GM04504 (cell line): ENCODE data around the gene KLK13.

Experiments used
- DNase-seq: peaks from one replicate; pipeline ENCODE4 v3.0.0-alpha.2; 2012; ENCODE audit warnings: low read depth

KLK13 gene, protein sequence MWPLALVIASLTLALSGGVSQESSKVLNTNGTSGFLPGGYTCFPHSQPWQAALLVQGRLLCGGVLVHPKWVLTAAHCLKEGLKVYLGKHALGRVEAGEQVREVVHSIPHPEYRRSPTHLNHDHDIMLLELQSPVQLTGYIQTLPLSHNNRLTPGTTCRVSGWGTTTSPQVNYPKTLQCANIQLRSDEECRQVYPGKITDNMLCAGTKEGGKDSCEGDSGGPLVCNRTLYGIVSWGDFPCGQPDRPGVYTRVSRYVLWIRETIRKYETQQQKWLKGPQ

DNA sequence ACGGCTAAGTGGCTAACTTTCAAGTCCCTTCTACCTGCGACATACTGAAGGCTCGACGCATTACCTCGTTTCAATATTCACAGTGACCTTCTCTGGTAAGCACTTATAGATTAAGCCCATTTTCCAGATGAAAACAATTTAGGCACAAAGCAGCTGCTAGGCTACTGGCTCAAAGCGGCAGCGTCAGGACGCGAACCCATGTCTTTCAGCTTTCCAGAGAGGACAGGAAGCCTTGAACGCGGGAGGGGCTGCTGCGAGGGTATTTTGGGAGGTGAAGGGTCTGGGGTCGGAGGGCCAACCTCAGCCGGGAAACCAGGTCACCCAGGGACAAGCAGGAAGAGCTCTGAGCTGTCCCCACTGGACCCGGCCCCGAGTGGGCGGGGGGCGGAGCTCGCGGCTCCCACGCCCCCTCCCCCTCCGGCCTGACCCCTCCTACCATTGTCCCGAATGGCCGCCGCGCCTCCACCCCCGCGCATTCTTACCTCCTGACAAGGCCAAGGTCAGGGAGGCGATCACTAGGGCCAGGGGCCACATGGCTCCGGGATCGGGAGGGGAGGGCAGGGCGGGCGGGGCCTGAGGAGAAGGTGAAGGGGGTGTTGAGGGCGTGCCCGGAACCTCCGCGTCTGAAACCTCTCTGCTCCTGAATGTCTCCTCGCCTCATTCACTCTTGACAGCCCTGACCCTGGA, at the start of gene KLK13:
Gene KLK13, minus strand, starts transcription at position 559 of the 687 bp plus-strand sequence. Its CDS starts 25 bp downstream, at position 534.
- DNase-seq = no peak

DNA sequence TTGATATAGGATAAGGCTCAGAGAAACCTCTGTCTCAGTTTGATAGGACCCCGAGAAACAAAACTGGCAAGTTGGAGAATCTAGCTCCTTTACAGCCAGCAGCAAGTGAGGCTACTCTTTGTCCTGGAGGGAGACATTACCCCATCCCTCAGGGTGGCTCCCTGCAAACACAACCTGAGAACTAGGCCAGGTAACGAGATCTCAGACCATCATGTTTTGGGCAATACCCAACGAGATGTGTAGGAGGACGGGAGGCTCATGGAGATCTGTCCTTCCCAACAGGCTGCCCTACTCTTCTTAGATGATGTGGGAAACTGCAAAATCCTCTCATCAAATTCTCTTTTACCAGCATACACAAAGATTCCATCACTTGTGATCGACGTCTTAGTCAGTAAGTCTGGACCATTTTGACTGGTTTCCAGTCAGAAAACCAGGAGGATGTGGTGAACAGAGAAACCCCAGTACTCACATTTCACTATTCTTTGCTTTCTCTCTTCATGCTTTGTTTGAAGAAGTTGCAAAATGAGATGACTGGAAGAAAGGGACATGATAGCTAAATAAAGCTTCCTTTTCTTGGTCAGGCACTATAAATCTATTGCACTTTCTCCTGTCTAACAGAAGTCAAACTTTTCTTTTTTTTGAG, 49.3 kb upstream of the KLK13 start:
- no peak for DNase-seq

DNA sequence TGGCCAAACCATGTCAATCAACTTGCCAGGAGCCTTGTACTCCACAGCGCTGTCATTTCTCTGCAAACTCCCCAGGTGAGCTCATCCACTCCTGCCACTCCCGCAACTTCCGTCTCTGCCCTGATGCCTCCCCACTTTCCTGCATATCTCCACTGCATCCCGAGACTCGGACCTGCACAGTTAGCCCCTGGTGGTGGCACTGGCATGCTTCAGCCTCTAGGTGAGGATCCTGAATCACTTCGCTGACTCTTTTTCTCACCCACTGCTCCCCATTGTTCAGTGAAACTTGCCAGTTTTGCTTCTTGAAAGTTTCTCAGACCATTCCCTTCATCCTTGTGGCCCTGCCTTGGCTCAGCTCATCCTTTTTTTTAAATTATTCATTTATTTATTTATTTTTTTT, 46.7 kb upstream of the KLK13 start:
- DNase-seq = no peak

DNA sequence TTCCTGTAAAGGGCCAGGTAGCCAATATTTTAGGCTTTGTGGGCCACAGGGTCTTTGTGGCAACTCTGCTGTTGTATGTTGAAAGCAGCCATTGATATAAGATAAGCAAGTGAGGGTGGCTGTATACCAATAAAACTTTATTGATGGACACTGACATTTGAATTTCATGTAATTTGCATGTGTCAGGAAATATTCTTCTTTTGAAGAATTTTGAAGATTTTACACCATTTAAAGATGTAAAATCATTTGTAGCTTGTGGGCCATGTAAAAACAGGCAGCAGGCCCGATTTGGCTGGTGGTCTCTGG, 45.7 kb upstream of the KLK13 start:
- DNase-seq = no peak

DNA sequence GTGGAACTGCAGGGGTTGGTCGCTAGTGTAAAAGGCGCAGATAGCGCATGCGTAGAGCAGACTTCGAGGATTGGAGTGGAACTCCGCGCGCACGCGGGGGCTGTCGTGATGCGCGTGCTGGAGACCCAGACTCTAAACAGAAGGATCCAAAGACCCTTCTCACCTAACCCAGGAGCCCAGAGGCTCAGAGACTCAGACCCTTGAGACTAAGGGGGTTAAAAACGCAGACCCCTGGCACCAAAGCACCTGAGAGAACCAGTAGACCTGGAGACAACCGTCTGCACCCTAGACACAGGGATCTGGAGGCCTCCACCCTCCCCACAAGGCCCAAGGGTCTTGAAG, 43.9 kb upstream of the KLK13 start:
- no peak for DNase-seq

DNA sequence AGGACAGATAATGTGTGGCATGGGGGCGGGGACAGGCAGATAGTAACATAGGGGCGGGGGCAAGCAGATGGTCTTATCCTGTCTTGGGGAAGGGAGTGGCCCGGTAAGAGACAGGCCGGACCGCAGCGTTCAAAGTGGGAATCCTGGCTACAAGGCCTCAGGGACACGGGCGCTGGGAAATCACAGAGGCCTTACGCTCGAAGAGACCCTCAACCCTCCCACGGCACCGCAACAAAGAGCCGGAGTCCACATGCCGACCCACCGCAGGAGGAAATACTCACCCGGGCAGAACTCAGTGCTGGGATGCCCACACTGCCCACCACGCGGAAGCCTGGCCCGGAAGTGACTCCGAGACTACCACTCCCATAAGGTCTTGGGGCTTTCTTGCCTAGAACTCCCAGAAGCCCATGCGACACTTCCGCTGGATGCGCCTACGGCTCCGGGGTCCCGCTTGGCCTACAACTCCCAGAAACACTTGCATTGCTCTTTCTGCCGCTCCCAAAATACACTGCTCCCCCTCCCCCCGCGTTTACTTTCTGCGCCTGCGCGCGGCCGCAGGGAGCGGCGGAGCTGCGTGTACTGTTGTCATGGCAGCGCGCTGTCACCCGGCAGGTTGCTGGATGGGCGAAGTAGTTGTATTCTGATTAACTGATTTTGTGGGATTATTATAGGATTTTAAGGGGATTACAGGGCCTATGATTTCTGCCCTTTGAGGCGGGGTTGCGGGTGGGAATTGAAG, 43.3 kb upstream of the KLK13 start, which contains the start of gene CTU1:
Gene CTU1, minus strand, starts transcription at position 344 of the 739 bp plus-strand sequence. CDS start 3,840 bp downstream, outside the sequence.
- peak; percentile 98 for DNase-seq

DNA sequence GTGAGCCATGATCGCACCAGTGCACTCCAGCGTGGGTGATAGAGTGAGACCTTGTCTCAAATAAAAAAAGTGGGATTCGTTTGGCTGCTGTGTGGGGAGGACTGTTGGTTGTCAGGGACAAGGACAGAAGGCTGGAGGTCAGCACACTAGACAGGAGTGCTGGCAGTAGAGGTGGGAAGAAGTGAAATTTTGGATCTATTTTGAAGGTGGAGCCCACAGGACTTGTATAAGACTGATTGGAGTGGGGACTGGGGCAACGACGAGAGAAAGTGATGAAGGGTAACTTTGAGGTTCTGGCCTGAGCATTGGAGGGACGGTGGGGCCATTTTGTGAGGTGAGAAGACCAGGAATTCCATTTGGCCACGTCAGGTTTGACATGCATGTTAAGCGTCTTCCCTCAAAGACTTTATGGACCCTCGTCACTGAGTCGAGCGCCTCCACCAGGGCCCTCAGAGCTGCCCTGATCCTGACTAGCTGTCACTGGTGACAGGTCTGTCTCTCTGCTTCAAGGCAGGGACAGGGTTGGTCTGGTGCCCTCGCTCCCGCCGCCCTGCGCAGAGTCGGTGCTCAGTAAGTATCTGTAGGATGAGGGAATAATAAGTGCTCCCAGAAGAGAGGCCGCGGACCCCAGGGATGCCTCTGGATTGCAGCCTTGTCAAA, 42.6 kb upstream of the KLK13 start:
- no peak for DNase-seq

DNA sequence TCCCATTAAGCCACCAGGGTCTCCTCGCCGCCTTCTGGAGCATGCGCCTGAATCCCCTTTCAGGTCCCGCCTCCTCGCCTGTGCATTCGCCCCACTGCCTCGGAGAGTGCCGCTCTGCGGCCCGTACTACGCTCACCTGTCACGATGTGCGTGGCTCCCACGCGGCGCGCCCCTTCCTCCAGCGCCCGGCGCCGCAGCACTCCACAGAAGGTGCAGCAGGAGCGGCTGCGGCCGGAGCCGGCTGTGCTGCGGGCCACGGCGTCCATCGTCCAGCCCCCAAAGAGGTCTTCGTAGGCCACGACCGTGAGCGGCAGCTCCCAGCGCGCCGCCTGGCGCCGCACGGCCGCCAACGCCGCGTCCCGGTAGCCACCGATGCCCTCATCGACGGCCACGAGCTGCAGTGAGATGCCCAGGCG, 39.0 kb upstream of the KLK13 start:
- DNase-seq = no peak

DNA sequence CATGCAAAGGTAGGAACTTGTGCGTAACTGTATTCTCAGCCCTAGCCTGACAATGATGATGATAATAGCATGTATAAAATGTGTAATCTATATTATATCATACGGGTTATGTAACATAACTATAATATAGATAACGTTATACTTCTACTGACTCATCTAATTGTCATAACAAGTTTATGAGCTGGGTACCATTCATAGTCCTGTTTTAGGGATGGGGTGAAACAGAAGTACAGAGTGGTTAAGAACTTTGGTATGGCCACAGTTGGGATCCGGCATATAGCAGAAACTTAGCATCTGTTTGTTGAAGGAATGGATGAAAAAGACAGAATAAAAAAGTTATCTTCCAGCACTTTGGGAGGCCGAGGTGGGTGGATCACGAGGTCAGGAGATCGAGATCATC, 38.1 kb upstream of the KLK13 start:
- DNase-seq = no peak

DNA sequence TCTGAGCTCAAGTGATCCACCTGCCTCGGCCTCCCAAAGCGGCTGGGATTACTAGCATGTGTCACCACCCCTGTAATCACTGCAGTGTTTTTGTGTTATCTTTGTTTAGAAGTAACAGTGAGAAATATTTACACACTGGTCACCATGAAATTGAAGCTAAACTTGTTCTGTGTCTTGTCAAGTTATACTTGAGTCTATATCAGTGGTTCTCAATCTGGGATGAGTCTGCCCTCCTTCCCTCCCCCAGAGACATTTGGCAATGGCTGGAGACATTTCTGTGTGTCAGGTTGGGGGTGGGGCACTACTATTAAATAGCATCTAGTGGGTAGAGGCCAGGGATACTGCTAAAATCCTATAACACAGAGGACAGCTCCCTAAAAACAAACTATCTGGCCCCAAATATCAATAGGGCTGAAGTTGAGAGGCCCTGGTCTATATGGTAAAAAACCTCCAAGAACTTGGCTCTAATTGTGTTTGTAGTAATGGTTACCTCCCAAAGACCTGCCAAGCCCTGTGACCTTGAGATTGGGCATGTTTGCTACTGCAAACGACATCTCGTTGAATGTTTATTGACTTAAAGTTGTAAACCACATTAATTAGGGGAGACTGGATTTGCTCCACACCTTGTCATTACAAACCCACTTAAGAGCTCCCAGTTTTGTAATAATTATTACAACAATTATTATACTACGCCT, 36.4 kb upstream of the KLK13 start:
- DNase-seq = no peak

DNA sequence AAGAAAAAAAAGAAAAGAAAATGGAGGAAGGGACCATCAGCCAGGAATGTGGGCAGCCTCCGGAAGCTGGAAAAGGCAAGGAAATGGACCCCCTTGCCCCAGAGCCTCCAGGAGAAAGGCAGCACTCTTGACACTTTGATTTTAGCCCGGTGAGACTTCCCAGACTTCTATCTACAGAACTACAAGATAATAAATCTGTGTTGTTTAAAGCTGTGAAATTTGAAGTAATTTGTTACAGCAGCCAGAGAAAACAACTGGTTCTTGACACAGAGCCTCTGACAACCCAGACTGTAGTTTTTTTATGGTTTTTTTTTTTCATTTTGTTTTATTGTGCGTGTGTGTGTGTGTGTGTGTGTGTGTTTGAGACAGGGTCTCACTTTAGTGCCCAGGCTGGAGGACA, 35.7 kb upstream of the KLK13 start:
- DNase-seq = no peak

DNA sequence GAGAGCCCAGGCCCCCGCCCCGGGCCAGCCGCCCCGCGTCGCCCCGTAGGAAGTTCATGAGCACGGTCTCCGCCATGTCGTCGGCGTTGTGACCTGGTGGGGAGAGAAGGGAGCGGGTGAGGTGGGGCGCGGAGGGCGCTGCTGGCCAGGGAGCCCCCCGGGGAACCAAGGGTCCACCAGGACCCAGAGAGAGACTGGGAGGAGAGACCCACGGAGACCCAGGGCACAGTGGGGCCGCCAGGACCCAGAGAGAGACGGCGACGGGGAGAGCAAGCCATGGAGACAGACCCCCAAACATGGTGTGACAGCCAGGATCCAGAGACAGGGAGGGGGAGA, 34.1 kb upstream of the KLK13 start:
- DNase-seq = no peak

DNA sequence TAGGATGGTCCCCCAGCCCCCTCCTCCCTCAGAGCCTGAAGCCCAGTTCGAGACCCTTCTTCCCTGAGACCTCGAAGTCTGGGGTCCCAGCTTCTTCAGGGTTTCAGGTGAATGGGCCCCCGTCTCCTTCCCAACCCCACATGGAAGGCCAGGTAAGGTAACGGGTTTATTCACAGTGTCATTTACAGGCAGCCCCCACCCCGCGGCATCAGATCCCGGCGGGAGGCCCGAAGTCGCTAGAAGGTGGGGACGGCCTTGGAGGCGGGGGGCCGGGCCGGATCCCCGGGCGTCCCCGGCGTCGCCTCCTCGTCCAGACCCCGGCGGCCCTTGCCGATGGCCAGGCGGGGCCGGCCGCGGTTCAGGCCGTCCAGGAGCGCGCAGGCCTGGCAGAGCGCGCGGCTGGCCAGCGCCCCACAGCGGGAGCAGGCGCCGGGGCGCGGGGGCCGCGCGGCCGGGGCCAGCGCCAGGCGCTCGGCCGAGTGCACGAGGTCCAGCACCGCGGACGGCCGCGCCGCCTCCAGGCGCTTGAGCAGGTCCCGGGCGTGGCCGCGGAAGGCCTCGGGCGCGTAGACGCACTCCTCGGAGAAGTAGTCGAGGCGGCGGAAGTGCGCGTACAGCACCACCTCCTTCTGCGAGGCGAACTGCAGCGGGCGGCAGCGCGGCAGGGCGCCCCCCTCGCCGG, 33.6 kb upstream of the KLK13 start:
- no peak for DNase-seq

DNA sequence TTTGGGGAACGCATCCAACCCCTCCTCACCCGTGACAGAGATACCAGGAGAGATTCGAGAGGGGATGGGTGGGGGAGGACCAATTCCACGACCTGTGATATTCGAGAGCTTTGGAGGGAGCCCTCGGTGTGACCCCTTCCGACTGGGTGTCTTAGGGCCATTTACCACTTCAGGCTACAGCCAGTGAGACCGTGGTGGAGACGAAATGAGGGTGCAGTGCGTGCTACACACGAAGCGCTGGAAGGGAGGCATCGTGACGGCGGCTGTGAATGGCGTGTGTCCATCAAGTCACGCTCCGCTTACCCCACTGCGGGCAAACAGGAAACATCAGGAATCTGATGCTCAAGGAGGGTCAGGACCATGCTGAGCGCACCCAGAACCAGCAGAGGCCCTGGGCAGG, 32.9 kb upstream of the KLK13 start:
- DNase-seq = no peak

DNA sequence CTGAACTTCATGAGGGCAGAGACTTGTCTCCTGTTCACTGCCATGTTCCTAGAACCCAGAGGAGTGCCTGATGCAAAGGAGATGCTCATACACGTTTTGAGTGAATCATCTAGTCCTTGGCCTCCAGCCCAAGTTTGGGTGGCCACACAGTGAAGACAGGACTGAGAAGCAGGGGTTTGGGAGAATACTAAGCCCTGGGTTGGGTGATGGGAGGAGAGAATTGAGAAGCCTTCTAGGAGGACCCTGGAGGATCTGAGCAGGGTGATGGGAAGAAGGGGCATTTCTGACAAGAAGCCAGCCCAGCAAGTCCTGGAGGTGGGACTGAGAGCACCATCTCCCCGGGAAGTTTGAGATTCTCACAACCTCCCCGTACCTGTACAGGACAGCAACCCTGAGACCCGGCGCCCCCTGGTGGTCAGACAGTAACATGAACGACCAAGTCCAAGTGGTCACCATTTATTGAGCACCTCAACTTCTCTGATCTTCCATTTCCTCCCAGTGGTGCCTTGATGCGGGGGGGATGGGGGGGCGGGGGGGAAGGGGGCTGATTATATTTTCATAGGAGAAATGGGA, 32.4 kb upstream of the KLK13 start:
- DNase-seq = peak; percentile 27

DNA sequence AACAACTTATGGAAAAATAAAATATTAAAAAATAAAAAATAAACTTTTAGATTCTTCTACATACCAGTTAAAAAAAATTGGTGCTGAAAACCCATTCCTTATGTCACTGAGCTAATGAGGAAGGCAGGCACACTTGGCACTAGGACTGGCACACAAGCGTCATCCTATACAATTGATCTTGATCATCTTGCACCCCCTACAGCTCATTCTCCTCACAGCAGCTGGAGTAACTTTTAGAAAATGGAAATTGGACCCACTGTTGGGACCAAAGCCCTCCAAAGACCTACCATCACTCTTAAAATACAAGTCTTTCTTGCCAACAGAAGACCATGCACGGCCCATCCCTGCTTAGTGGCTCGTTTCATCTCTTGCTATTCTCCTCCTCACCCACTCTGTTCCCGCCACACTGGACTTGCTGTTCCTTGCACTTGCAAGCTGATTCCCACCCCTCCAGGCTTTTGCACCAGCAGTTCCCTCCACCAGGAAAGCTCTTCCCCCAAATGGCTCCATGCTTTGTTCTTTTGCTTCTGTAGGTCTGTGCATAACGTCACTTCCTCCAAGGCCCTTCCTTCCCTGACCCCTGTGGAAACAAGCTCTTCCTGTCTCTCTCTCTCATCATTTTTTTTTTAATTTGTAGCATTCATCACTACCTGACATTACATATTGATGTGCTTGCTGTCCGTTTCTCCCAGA, 31.7 kb upstream of the KLK13 start:
- no peak for DNase-seq

DNA sequence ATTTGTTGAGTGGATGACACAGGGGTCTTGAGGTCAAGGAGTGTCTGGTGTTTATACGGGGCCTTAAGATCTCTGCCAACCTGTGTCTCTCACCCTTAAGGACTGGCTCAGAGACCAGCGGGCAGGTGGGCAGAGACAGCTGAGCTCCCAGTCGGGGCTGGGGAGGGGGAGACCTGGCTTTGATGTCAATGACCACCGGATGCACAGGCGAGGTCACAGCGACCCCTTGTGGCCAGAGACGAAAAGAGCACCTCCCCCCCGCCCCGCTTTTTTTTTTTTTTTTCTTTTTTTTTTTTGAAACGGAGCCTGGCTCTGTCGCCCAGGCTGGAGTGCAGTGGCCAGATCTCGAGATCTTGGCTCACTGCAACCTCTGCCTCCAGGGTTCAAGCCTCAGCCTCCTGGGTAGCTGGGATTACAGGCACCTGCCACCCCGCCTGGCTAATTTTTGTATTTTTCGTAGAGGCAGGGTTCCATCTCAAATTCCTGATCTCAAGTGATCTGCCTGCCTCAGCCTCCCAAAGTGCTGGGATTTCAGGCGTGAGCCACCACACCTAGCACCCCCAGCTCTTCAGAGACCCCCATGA, 29.9 kb upstream of the KLK13 start:
- DNase-seq = no peak

DNA sequence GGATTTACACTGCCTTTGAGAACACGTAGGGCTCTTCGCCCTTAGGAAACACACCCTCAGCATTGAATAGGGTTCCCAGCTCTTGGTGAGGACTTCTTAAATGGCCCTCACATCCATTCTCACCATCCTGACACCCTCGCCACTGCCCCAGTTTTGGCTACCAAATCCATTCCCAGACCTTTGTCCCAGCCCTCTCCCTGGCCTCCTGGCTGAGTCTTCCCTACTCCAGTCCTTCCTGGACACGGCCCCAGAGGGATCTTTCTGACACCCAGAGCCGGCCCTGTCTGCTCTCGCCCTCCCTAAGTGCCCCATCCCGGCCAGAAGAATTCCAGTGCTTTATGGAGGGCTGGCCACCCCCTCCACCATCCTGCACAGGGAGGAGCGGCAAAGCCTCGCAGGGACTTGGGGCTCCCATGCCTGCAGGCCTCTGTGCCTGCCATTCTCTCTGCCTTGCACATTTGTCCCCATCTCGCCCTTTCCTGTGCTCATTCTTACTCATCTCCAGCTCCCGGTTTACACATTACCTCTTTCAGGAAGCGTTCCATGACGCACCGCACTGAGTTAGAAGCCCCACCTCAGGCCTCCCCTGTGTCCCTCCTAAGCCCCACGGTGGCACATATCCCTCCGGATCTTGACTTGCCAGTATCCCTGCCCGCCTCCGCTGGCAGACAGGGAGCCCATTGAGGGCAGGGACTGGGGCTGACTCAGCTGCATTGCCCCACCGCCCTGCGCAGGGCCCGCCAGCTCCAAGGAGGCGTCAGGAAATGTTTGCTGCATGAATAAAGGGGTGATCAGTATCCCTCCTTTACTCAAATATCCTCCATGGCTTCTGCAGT, 28.8 kb upstream of the KLK13 start:
- no peak for DNase-seq

DNA sequence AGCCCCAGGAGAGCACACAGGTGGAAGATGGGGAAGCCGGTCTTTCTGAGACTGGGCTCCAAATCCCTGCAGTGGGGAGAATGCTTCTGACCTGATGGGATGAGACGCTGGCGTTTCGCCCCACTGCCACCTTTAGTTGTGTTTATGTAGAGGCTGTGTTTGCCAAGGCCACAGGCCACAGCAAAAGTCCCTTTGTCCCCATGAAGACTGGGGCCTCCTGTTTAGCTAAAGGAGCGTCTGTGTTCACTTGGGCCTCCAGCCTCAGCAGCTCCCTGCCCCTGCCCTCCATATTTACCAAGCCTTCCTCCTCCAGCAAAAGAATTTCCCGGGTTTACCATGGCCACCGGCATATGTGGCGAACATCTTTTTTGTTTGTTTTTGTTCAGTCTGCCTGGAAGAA, 28.2 kb upstream of the KLK13 start:
- DNase-seq = no peak
